ENCODE measurements around the gene PRMT2.
"Not testable (repeated sequence)": the region's sequence is repeated elsewhere in the genome, so short reads cannot be mapped to it uniquely, and the experiment has no call there.

Gene PRMT2

GRCh38 chr21:46646541-46647154 is 11.2 kb downstream of the PRMT2 start:
- DNase-seq: no peak

- DNase-seq: no peak
These were observed 13.1 kb downstream of the PRMT2 start for GRCh38 chr21:46648539-46648938.

GRCh38 chr21:46649356-46649755 is 13.9 kb downstream of the PRMT2 start:
- DNase-seq: no peak

- no peak for DNase-seq
These were observed 15.1 kb downstream of the PRMT2 start for GRCh38 chr21:46650476-46651098.

DNA sequence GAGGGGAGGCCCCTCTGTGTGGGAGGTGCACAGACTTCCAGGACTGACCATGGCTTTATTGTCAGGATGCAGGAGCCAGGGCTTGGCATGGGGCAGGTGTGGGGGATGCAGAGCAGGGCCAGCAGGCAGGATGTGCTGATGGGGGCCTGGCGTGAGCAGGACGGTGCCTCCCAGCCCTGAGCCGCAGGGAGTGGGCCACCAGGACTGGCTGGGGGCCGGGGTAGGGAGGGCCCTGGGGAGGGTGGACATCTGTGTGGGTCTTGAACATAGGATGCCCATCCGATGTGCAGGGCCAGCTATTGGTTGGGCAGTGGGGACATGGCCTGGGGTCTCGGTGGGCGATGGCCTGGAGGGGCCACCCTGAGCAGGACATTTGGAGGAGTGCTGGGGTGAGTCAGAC is 15.6 kb downstream of the PRMT2 start:
- DNase-seq: no peak

GRCh38 chr21:46655230-46655629 is 19.8 kb downstream of the PRMT2 start:
- DNase-seq: no peak

DNA sequence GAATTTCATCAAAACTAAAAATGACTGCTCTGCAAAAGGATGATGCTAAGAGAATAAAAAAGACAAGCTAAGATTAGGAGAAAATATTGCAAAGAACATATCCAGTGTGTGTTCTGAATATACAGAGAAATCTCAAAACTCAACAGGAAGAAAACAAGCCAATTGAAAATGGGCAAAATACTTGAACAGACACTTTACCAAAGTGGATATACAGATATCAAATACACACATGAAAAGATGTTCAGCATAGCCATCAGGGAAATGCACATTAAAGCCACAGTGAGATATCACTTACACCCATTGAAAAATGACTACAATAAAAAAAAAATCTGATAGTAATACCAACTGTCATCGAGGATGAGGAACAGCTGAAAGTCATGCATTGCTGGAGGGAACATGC is 21.3 kb downstream of the PRMT2 start:
- no peak for DNase-seq

- no peak for DNase-seq
These were observed 25.0 kb downstream of the PRMT2 start for GRCh38 chr21:46660505-46660904.

DNA sequence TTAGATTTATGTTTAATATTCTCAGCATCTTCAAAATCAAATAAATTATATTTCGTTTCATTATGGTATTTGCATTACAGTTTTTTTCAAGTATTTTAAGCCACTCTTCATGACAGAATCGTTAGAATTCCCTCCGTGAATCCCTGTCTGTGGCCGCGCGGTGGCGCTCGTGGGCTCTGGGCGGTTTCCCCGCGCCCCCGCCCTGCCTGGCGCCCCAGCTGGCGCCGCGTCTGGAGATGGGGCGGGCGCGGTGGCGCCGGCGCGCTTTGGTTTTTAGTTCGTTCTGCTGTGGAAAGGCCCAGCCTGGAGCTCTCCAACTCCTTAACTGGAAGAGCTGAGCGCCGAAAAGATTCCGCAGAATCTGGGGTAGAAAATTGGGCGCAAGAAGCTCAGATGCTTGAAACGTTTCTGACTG is 25.7 kb downstream of the PRMT2 start:
- no peak for DNase-seq

GRCh38 chr21:46661642-46662366 is 26.3 kb downstream of the PRMT2 start:
- DNase-seq: no peak

GRCh38 chr21:46662367-46662654 is 26.8 kb downstream of the PRMT2 start:
- DNase-seq: no peak

DNA sequence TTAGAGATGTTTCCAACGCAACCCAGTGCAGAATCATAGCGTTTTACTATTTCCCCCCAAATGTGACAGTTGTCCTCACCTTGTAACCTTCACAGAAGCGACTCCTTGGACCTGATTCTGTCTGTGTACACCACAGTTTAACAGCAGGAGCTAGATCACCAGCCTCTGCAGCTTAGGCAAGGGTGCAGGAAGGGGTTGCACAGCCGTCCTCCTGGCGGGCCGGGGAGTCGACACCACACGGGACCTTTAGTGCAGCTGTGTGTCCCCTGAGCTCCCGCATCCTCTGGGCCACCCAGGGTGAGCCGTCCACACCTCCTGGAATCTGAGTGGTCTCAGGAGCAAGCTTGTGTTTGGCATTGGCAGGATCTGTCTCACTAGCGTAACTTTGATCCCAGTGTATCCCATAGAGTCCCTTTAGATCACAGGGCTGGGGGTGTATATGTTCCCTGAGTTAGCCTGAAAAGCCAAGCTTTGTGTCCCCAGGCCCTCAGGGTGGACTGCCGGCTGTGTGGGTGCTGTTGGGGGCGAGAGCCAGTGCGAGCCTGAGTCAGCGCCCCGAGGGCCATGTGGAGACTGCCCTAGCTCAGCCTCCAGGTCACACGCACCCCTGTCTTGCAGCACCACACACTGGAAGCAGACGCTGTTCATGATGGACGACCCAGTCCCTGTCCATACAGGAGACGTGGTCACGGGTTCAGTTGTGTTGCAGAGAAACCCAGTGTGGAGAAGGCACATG is 27.5 kb downstream of the PRMT2 start:
- DNase-seq: no peak

DNA sequence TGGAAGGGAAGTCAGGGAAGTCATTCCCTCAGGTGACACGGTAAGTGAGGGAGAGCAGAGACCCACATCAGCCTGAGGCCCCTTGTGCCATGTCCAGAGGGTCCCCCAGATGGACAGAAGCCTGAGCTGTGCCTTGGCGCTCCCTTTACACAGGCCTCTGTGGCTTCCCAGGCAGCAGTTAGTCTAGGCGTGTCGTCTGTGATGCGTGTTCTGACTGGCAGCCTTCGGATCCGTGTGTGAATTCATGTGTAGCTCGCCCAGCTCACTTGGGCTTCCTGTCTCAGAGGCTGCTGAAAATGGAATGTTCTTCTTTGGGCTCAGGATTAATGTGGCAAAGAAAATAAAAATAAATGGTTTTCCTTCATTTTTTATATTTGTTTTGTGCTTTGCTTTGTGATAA is 28.3 kb downstream of the PRMT2 start:
- DNase-seq: no peak

DNA sequence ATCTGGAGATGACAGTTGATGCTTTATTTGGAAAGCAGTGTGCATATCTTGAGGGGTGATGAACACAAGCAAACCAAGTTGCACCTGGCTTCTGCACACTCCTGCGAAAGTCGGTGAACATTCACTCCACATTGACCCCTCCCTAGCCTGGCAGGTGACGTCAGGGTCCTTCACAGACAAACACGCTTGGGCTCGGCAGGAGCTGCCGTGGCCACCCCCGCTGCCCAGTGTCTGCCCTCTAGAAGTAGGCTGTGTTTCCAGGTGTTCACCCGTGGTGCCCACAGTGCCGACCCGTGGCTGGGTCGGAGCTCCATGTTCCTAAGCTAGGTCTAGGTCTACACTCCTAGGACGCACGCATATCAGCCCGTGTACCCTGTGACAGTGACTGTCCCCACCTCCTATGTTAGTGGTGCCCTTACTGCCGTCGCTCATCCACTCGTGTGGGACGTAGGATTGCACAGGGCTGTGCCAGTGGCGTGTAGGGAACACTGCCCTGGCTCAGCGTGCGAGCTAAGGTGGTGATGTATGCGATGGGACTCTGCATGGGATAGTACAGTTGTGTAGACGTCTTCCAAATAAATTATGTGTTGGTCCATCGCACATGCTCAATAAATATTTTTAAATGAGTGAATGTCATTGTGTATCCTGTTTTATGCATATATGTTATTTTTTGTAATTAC is 29.0 kb downstream of the PRMT2 start:
- DNase-seq: no peak

DNA sequence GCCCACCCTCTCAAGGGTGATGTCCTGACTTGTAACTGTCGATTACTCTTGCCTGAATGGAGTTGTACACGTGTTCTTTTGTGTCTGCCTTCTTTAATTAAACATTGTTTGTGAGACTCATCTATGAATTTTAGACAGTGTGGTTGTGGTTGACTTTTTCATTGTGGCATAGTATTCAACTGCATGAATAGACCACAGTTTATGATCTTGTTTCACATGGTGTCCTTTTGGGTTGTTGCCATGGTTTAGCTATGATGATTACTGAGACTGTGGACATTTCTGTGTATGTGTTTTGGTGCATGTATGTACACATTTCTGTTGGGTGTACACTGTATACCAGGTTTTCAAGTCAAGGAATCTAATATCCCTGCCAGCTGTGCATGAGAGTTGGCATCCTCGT is 30.1 kb downstream of the PRMT2 start:
- no peak for DNase-seq

- no peak for DNase-seq
These were observed 31.7 kb downstream of the PRMT2 start for GRCh38 chr21:46666941-46667740.

DNA sequence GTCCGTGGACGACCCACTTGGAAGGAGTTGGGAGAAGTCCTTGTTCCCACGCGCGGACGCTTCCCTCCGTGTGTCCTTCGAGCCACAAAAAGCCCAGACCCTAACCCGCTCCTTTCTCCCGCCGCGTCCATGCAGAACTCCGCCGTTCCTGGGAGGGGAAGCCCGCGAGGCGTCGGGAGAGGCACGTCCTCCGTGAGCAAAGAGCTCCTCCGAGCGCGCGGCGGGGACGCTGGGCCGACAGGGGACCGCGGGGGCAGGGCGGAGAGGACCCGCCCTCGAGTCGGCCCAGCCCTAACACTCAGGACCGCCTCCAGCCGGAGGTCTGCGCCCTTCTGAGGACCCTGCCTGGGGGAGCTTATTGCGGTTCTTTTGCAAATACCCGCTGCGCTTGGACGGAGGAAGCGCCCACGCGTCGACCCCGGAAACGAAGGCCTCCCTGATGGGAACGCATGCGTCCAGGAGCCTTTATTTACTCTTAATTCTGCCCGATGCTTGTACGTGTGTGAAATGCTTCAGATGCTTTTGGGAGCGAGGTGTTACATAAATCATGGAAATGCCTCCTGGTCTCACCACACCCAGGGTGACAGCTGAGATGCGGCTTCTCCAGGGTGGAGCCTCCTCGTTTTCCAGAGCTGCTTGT is 32.4 kb downstream of the PRMT2 start:
- no peak for DNase-seq

- no peak for DNase-seq
These were observed 32.9 kb downstream of the PRMT2 start for GRCh38 chr21:46668381-46668780.

DNA sequence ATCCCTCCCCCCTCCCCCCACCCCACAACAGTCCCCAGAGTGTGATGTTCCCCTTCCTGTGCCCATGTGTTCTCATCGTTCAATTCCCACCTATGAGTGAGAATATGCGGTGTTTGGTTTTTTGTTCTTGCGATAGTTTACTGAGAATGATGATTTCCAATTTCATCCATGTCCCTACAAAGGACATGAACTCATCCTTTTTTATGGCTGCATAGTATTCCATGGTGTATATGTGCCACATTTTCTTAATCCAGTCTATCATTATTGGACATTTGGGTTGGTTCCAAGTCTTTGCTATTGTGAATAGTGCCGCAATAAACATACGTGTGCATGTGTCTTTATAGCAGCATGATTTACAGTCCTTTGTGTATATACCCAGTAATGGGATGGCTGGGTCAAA is 33.4 kb downstream of the PRMT2 start:
- not testable (repeated sequence) for DNase-seq

DNA sequence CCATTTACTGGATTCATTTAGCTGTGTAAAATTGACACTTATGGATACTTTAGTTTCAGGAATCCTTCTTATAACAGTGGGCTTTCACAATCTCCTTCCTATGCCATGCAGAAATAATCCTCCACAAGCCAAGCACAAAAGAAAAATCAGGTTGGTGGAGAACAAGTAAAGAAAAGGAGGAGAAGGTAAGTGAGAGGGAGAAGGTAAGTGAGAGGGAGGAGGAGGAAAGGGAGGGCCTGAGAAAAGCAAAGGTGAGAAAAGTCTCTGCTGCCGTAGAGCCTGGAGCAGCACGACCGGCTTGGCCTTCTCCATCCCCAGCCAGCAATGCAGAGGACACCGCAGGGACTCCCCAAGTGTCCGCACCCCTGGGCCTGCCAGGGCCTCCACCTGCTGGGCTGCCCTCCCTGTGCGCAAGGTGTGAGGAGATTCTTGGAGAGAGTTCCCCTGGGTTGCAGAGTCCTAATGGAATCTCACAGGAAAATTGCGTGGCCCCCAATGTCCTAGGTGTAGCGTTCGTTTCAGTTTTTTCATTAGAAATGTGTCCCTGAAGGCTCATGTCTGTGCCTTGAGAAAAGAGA is 39.0 kb downstream of the PRMT2 start:
- no peak for DNase-seq

GRCh38 chr21:46675595-46676280 is 40.3 kb downstream of the PRMT2 start:
- no peak for DNase-seq

Measured in OCI-M1 (cell line).